Vagina (tissue), 2 donors: ENCODE measurements around the gene MAST4. TPM values are rescaled to one million over a fixed set of nuclear protein-coding genes. Genes with fewer than 3 reads are reported as not detected.

Source experiments
- DNase-seq, 2 donors: peaks; one replicate each; pipeline ENCODE4 v3.0.0-alpha.2; 2017; ENCODE audit errors: extremely low spot score in 2 of 2
- H3K27ac ChIP-seq: fragments of 200-600 bp; sonication (generic); one replicate; pipeline ENCODE4 v1.5.1; 2019
- H3K27me3 ChIP-seq: fragments of 200-600 bp; sonication (generic); one replicate; pipeline ENCODE4 v1.5.1; 2019
- H3K36me3 ChIP-seq, 2 donors: fragments of 200-600 bp; sonication (generic); one replicate each; pipeline ENCODE4 v1.5.1; 2017 to 2019
- H3K4me1 ChIP-seq: fragments of 200-600 bp; sonication (generic); one replicate; pipeline ENCODE4 v1.5.1; 2019
- H3K4me3 ChIP-seq, 2 donors: fragments of 200-600 bp; sonication (generic); 1 replicate in 1 of 2; 2 replicates in 1 of 2; pipeline ENCODE4 v1.5.1; 2016 to 2019
- H3K9me3 ChIP-seq: fragments of 200-600 bp; sonication (generic); one replicate; pipeline ENCODE4 v1.5.1; 2019
- POLR2A ChIP-seq, 2 donors: fragments of 450-650 bp; IDR thresholded peaks; one replicate each; pipeline ENCODE4 v1.6.1; 2017; ENCODE audit warnings: antibody characterized with exemption in 2 of 2, mild to moderate bottlenecking in 2 of 2, moderate library complexity in 2 of 2
- POLR2AphosphoS5 ChIP-seq, 2 donors: sonication (generic); formaldehyde crosslinking; IDR thresholded peaks; one replicate each; pipeline ENCODE4 v1.9.0; 2017; ENCODE audit warnings: antibody characterized with exemption in 2 of 2, mild to moderate bottlenecking in 2 of 2, low read depth in 1 of 2; ENCODE audit not compliant: insufficient read depth in 1 of 2
- intact Hi-C: fragments of 100-400 bp; cut with DNase I; formaldehyde crosslinking; loops from one replicate; pipeline ENCODE4 v1.15.1; 2023
- total RNA-seq: library from RNA; depleted of rRNA; stranded (reverse); fragments of >200 nt; gene quantifications from one replicate; pipeline ENCODE4 v1.2.3, GENCODE V29; 2016
- TF ChIP-seq, protein P1 (sequence below), 3 experiments: fragments of 450-650 bp in 2 of 3; fragments of 200-600 bp in 1 of 3; sonication (generic) in 1 of 3; IDR thresholded peaks; one replicate each; pipeline ENCODE4 v1.5.1; 2017 to 2019; ENCODE audit warnings: antibody characterized with exemption in 3 of 3, mild to moderate bottlenecking in 2 of 3, moderate library complexity in 2 of 3

MAST4 gene
- total RNA-seq, 1 donor from 2014 or later, result 85.9 TPM

DNA sequence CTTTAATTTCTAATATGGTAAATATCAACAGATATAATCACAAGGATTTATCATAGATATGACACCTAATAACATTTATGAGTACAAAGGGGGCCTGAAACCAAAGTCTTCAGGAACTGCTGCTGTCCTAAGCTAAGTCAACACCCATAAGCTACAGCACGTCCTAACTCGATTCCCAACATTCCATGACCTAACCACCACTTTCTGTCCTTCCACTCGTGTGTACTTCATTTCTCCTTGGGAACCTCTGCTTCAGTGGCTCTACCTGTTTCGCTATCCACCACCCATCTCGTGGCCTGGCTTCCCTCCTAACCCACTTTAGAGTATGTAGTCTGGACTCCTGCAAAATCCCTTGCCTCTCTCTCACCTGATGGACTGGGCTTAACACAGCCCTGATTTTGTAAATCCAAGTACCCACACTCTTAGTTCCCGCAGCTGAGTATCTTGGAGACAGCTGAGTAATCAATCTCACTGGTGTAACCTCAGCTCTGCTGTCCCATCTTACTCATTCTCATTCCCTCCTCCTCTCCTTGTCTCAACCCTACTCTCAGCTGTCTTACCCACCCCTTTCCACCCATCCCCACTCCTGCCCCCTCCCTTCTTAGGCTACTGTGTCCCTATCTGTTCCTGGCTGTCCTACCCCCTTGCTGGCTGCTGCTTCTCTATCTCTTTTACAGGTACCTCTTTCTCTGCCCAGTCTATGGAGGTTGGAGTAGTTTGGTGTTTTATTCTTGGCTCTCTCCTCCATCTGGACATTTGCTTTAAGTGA, 101.8 kb downstream of the MAST4 start:
- intact Hi-C loops, result no loop called here
- Histone ChIP-seq H3K4me1 (no peaks in the 10 kb centered on the region), H3K4me3 (no peak overlapping the region), H3K27ac (no peak overlapping the region), H3K9me3 (no peaks in the 10 kb centered on the region), H3K36me3 (no peaks in the 10 kb centered on the region), H3K27me3 (no peaks in the 10 kb centered on the region)
- TF ChIP-seq, protein P1, sequence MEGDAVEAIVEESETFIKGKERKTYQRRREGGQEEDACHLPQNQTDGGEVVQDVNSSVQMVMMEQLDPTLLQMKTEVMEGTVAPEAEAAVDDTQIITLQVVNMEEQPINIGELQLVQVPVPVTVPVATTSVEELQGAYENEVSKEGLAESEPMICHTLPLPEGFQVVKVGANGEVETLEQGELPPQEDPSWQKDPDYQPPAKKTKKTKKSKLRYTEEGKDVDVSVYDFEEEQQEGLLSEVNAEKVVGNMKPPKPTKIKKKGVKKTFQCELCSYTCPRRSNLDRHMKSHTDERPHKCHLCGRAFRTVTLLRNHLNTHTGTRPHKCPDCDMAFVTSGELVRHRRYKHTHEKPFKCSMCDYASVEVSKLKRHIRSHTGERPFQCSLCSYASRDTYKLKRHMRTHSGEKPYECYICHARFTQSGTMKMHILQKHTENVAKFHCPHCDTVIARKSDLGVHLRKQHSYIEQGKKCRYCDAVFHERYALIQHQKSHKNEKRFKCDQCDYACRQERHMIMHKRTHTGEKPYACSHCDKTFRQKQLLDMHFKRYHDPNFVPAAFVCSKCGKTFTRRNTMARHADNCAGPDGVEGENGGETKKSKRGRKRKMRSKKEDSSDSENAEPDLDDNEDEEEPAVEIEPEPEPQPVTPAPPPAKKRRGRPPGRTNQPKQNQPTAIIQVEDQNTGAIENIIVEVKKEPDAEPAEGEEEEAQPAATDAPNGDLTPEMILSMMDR (IDR thresholded peaks at IDR 0.05), result no peak
- TF ChIP-seq POLR2A (IDR thresholded peaks at IDR 0.05) (no peak), POLR2AphosphoS5 (IDR thresholded peaks at IDR 0.05; ENCODE audit: insufficient read depth in 1 of 2, low read depth in 1 of 2) (no peak)
- no peak for DNase-seq

DNA sequence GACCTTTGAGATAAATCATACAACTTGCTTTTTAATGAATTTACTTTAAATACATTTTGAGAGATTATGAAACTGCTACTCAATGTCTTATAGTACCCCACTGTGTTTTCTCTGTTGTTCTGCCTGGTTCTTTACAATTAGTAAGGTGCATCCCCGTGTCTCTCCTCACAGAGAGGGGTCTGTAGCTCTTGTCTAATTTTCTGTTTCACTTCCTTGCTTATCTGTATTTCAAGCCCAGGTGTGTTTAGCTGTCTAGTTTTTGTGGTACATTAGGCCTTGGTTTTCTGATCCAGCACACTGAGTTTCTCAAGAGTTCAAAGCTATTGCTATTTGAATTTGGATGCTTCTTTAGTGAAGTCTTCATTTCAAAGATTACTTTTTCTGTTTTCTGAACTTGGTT, 105.1 kb downstream of the MAST4 start:
- Histone ChIP-seq H3K27me3 (no peaks in the 10 kb centered on the region), H3K4me3 (no peak overlapping the region), H3K9me3 (no peaks in the 10 kb centered on the region), H3K27ac (no peak overlapping the region), H3K4me1 (no peaks in the 10 kb centered on the region), H3K36me3 (no peaks in the 10 kb centered on the region)
- intact Hi-C loops, result no loop called here
- TF ChIP-seq, protein P1 (IDR thresholded peaks at IDR 0.05), result no peak
- TF ChIP-seq POLR2AphosphoS5 (IDR thresholded peaks at IDR 0.05; ENCODE audit: insufficient read depth in 1 of 2, low read depth in 1 of 2) (no peak), POLR2A (IDR thresholded peaks at IDR 0.05) (no peak)
- no peak for DNase-seq

DNA sequence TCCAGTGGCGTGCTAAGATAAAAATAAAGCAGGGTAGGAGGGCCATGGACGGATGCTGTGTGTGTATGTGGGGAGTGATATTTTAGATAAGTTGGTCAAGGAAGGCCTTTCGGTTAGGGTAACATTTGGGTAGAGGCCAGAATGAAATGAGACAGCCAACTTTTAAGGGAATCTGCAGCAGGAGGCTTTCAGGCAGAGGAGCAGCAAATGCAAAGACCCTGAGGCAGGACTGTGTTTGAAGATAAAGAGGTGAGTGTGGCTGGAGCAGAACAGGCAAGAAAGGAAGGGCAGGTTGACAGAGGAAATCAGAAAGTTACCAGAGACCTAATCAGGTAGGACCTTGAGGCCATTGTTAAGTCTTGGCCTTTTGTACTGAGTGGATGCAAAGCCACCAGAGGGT, 106.2 kb downstream of the MAST4 start:
- Histone ChIP-seq H3K4me1 (no peaks in the 10 kb centered on the region), H3K36me3 (no peaks in the 10 kb centered on the region), H3K4me3 (no peak overlapping the region), H3K27me3 (no peaks in the 10 kb centered on the region), H3K27ac (no peak overlapping the region), H3K9me3 (no peaks in the 10 kb centered on the region)
- DNase-seq, result no peak
- intact Hi-C loops, result no loop called here
- TF ChIP-seq, protein P1 (IDR thresholded peaks at IDR 0.05), result no peak
- TF ChIP-seq POLR2A (IDR thresholded peaks at IDR 0.05), result no peak
- no peak for TF ChIP-seq POLR2AphosphoS5 (IDR thresholded peaks at IDR 0.05; ENCODE audit: insufficient read depth in 1 of 2, low read depth in 1 of 2)

DNA sequence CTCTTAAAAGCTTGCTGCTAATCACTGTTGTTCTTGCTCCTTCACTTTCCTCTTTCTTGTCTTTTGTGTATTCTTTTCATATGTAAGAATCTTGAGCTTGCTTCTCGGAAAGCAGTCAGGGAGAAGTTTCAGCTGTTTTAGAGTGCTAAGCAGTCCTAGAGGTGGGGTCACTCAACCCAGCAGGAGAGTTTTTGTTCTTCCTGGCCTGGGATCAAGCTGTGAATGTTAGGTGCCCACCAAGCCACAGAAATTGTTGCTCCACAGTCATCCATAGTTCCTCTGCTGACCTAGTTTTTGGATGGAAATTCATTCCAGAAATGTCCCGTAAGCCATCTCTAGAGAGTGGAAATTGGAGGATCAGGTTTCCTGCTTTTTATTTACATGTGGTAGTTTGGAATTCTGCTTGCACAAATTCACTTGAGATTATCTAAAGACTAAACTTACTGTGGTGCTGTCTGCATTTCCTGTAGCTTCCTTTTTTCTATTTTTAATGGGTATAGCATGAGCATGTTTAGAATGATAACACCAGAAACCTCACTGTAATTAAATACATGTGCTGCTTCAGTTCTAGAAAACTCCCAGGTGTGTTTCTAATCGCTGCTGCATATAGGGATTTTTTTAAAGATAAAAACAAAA, 108.7 kb downstream of the MAST4 start:
- Histone ChIP-seq H3K27ac (no peak overlapping the region), H3K27me3 (no peaks in the 10 kb centered on the region), H3K4me3 (no peak overlapping the region), H3K4me1 (no peaks in the 10 kb centered on the region), H3K36me3 (no peaks in the 10 kb centered on the region), H3K9me3 (no peaks in the 10 kb centered on the region)
- DNase-seq, result no peak
- TF ChIP-seq POLR2A (IDR thresholded peaks at IDR 0.05) (no peak), POLR2AphosphoS5 (IDR thresholded peaks at IDR 0.05; ENCODE audit: insufficient read depth in 1 of 2, low read depth in 1 of 2) (no peak)
- TF ChIP-seq, protein P1 (IDR thresholded peaks at IDR 0.05), result no peak
- intact Hi-C loops, result no loop called here

DNA sequence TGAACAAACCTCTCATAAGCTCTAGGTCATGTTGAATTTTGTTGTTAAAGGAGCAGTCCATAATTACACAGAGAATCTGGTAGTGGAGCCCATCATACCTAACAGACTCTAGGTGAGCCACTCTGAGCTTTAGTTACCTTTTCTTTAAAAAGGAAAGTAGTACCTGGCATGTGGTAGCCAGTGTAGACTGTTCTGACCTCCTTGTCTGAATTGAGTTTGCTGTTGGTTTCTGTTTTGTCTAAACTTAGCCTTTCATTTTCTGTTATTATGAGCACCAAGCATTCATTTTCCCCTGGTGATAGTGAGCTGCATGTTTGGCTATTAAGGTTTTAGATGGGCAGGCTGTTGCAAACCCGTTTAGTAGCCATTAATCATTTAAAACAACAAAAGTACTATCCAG, 112.2 kb downstream of the MAST4 start:
- H3K27me3 ChIP-seq, result no peaks in the 10 kb centered on the region
- no peak for DNase-seq
- no peak overlapping the region for H3K27ac ChIP-seq
- no peaks in the 10 kb centered on the region for H3K36me3 ChIP-seq
- intact Hi-C loops, result no loop called here
- H3K4me3 ChIP-seq, result no peak overlapping the region
- TF ChIP-seq POLR2AphosphoS5 (IDR thresholded peaks at IDR 0.05; ENCODE audit: insufficient read depth in 1 of 2, low read depth in 1 of 2) (no peak), POLR2A (IDR thresholded peaks at IDR 0.05) (no peak)
- TF ChIP-seq, protein P1 (IDR thresholded peaks at IDR 0.05), result no peak
- no peaks in the 10 kb centered on the region for H3K4me1 ChIP-seq
- no peaks in the 10 kb centered on the region for H3K9me3 ChIP-seq
